Fibroblast of lung (primary cell): ENCODE results near the gene PTPRU.

ENCODE experiments used
- CTCF ChIP-seq, 2 donors: IDR thresholded peaks in 1 of 2; conservative IDR thresholded peaks in 1 of 2; 1 replicate in 1 of 2; 2 replicates in 1 of 2; pipeline ENCODE4 v1.5.1; 2011 to 2012; ENCODE audit warnings: low read length in 2 of 2, control low read depth in 1 of 2, inconsistent platforms in 1 of 2, low read depth in 1 of 2, mild to moderate bottlenecking in 1 of 2
- EZH2 ChIP-seq: IDR thresholded peaks from 2 replicates; pipeline ENCODE4 v1.5.1; 2012; ENCODE audit warnings: low read length, control low read depth, mild to moderate bottlenecking; ENCODE audit errors: missing control alignments

DNA sequence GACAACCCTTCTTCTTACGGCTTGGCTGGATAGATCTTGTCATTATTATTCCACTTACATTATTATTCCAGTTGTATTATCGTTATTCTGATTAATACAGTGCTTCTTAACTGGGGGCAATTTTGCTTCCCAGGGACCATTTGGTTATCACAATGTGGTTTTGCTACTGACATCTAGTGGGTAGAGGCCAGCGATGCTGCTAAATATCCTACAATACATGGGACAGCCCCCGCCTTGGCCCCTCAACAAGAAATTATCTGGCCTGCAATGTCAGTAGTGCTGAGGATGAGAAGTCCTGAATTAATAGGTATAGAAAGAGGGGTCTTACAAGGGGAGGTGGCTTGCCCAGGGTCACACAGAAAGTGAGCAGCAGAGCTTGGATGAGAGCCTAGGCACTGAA, 105.6 kb downstream of the PTPRU start:
- TF ChIP-seq CTCF (conservative IDR thresholded peaks at IDR 0.05 in 1 of 2, IDR thresholded peaks at IDR 0.05 in 1 of 2; ENCODE audit: low read depth in 1 of 2, low read length in 2 of 2) (peak; percentile 14 to 21), EZH2 (no peak)
